Panc1 (cell line): ENCODE data around the gene TRIOBP.

Source experiments
- POLR2AphosphoS5 ChIP-seq: IDR thresholded peaks from 2 replicates; pipeline ENCODE4 v1.6.1; 2012; ENCODE audit warnings: mild to moderate bottlenecking, low read depth, low read length, moderate library complexity
- TF ChIP-seq, protein P1 (sequence below): fragments of 450-650 bp; IDR thresholded peaks from 2 replicates; pipeline ENCODE4 v1.5.1; 2017; ENCODE audit warnings: mild to moderate bottlenecking
- TF ChIP-seq, protein P2 (sequence below), 2 experiments: IDR thresholded peaks; 2 replicates each; pipeline ENCODE4 v1.6.1; 2011 to 2012; ENCODE audit warnings: low read depth in 2 of 2, control low read depth in 1 of 2, low read length in 1 of 2, mild to moderate bottlenecking in 1 of 2, moderate library complexity in 1 of 2; ENCODE audit not compliant: insufficient read depth in 1 of 2

DNA sequence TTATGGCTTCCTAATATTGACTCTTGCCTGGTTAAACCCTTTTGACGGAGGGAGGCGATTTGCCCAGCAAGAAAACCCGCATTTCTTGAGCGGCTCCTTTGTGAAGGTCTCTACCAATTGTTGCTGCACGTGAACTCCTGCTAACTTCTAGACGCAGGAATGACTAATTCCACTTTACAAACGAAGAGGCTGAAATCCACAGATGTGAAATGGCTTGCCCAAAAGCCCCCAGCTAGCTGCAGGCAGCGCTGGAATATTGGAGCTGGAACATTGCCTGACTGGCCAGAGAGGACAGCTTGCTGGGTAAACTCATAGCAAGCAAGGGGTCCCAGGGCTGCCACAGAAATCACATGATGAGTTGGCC, 111.4 kb downstream of the TRIOBP start:
- no peak for TF ChIP-seq POLR2AphosphoS5
- TF ChIP-seq, protein P1, sequence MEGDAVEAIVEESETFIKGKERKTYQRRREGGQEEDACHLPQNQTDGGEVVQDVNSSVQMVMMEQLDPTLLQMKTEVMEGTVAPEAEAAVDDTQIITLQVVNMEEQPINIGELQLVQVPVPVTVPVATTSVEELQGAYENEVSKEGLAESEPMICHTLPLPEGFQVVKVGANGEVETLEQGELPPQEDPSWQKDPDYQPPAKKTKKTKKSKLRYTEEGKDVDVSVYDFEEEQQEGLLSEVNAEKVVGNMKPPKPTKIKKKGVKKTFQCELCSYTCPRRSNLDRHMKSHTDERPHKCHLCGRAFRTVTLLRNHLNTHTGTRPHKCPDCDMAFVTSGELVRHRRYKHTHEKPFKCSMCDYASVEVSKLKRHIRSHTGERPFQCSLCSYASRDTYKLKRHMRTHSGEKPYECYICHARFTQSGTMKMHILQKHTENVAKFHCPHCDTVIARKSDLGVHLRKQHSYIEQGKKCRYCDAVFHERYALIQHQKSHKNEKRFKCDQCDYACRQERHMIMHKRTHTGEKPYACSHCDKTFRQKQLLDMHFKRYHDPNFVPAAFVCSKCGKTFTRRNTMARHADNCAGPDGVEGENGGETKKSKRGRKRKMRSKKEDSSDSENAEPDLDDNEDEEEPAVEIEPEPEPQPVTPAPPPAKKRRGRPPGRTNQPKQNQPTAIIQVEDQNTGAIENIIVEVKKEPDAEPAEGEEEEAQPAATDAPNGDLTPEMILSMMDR = no peak
- TF ChIP-seq, protein P2, sequence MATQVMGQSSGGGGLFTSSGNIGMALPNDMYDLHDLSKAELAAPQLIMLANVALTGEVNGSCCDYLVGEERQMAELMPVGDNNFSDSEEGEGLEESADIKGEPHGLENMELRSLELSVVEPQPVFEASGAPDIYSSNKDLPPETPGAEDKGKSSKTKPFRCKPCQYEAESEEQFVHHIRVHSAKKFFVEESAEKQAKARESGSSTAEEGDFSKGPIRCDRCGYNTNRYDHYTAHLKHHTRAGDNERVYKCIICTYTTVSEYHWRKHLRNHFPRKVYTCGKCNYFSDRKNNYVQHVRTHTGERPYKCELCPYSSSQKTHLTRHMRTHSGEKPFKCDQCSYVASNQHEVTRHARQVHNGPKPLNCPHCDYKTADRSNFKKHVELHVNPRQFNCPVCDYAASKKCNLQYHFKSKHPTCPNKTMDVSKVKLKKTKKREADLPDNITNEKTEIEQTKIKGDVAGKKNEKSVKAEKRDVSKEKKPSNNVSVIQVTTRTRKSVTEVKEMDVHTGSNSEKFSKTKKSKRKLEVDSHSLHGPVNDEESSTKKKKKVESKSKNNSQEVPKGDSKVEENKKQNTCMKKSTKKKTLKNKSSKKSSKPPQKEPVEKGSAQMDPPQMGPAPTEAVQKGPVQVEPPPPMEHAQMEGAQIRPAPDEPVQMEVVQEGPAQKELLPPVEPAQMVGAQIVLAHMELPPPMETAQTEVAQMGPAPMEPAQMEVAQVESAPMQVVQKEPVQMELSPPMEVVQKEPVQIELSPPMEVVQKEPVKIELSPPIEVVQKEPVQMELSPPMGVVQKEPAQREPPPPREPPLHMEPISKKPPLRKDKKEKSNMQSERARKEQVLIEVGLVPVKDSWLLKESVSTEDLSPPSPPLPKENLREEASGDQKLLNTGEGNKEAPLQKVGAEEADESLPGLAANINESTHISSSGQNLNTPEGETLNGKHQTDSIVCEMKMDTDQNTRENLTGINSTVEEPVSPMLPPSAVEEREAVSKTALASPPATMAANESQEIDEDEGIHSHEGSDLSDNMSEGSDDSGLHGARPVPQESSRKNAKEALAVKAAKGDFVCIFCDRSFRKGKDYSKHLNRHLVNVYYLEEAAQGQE (IDR thresholded peaks at IDR 0.05; ENCODE audit: insufficient read depth in 1 of 2, low read depth in 2 of 2, low read length in 1 of 2) = no peak
